Stimulated activated naive CD4-positive, alpha-beta T cell (primary cell): ENCODE measurements around the gene RPL22.
"Not testable (repeated sequence)": the region's sequence is repeated elsewhere in the genome, so short reads cannot be mapped to it uniquely, and the experiment has no call there.

ENCODE experiments used
- DNase-seq, 6 experiments: peaks; one replicate each; lab custom pipeline; 2025; lab: John Stamatoyannopoulos, UW

Gene RPL22

GRCh38 chr1:6233376-6233775, 34.0 kb upstream of the RPL22 start:
- DNase-seq: no peak

- DNase-seq: no peak
These were observed 26.3 kb upstream of the RPL22 start for GRCh38 chr1:6225651-6226050.

GRCh38 chr1:6224718-6225117, 25.3 kb upstream of the RPL22 start:
- no peak for DNase-seq

GRCh38 chr1:6223617-6224016, 24.2 kb upstream of the RPL22 start:
- DNase-seq: no peak

- no peak for DNase-seq
These were observed 23.2 kb upstream of the RPL22 start for GRCh38 chr1:6222636-6223035.

GRCh38 chr1:6221210-6221784, 21.9 kb upstream of the RPL22 start:
- no peak for DNase-seq

- no peak for DNase-seq
These were observed 20.8 kb upstream of the RPL22 start for GRCh38 chr1:6220236-6220635.

GRCh38 chr1:6219641-6220040, 20.2 kb upstream of the RPL22 start:
- DNase-seq: not testable (repeated sequence)

GRCh38 chr1:6218375-6219164, 19.2 kb upstream of the RPL22 start:
- DNase-seq: no peak

GRCh38 chr1:6212193-6212959, 13.0 kb upstream of the RPL22 start:
- no peak for DNase-seq

GRCh38 chr1:6211731-6212130, 12.3 kb upstream of the RPL22 start:
- no peak for DNase-seq

GRCh38 chr1:6210591-6211355, 11.4 kb upstream of the RPL22 start:
- DNase-seq: no peak

GRCh38 chr1:6209661-6210580, 10.5 kb upstream of the RPL22 start:
- DNase-seq: peak in 1 of 6 experiments; percentile 5

GRCh38 chr1:6208723-6209660, 9.6 kb upstream of the RPL22 start:
- no peak for DNase-seq

- DNase-seq: no peak
These were observed 8.5 kb upstream of the RPL22 start for GRCh38 chr1:6207921-6208320.

GRCh38 chr1:6207075-6207885, 7.9 kb upstream of the RPL22 start:
- DNase-seq: no peak

GRCh38 chr1:6206520-6206855, 7.1 kb upstream of the RPL22 start:
- DNase-seq: no peak

GRCh38 chr1:6205849-6206519, 6.6 kb upstream of the RPL22 start, which contains the start of gene RNF207:
RNF207 (plus strand) TSS chr1:6206119; CDS start chr1:6206536, 417 bp downstream.
- DNase-seq: peak in 4 of 6 experiments; percentile 27 to 42 (median 33)

GRCh38 chr1:6202256-6202655, 2.9 kb upstream of the RPL22 start:
- no peak for DNase-seq
